ENCODE data around the gene SLC35F4. TPM values are rescaled to one million over a fixed set of nuclear protein-coding genes. Genes with fewer than 3 reads are reported as not detected.

SLC35F4 gene
- total and polyA plus RNA-seq, 3 experiments from 2014 or later, result not detected

- H3K36me3 ChIP-seq (ENCODE audit: insufficient read depth, low read length), result no peaks in the 10 kb centered on the region
- no peaks in the 10 kb centered on the region for H3K9me3 ChIP-seq (ENCODE audit: low read length)
- Mint-ChIP-seq H3K27me3 (no peaks in the 10 kb centered on the region), H3K27ac (no peak overlapping the region), H3K9me3 (peaks cover 7 to 15% (median 10%) of the 10 kb centered on the region in 5 donors), H3K36me3 (no peaks in the 10 kb centered on the region), H3K4me3 (no peak overlapping the region), H3K4me1 (no peaks in the 10 kb centered on the region)
- H3K4me1 ChIP-seq (ENCODE audit: insufficient read depth, low read length), result no peaks in the 10 kb centered on the region
- DNase-seq, result no peak
- H3K27ac ChIP-seq (ENCODE audit: low read depth, low read length), result no peak overlapping the region
- H3K27me3 ChIP-seq (ENCODE audit: insufficient read depth, low read length, poor library complexity, severe bottlenecking), result no peaks in the 10 kb centered on the region
- no peak overlapping the region for H3K4me3 ChIP-seq (ENCODE audit: low read length)
- POLR2A ChIA-PET, result no interaction called here
- CTCF ChIA-PET, result no interaction called here
Measured at GRCh38 chr14:57704763-57705162, 161.1 kb downstream of the SLC35F4 start.

- ChIA-PET CTCF (no interaction called here), POLR2A (no interaction called here)
- Mint-ChIP-seq H3K4me3 (no peak overlapping the region), H3K27ac (no peak overlapping the region), H3K4me1 (no peaks in the 10 kb centered on the region), H3K36me3 (no peaks in the 10 kb centered on the region), H3K9me3 (no peaks in the 10 kb centered on the region), H3K27me3 (no peaks in the 10 kb centered on the region)
- Histone ChIP-seq H3K27me3 (ENCODE audit: insufficient read depth, low read length, poor library complexity, severe bottlenecking) (no peaks in the 10 kb centered on the region), H3K9me3 (ENCODE audit: low read length) (no peaks in the 10 kb centered on the region), H3K4me1 (ENCODE audit: insufficient read depth, low read length) (no peaks in the 10 kb centered on the region), H3K36me3 (ENCODE audit: insufficient read depth, low read length) (no peaks in the 10 kb centered on the region), H3K4me3 (ENCODE audit: low read length) (no peak overlapping the region), H3K27ac (ENCODE audit: low read depth, low read length) (no peak overlapping the region)
- no peak for DNase-seq
Measured at GRCh38 chr14:57699947-57700346, 165.9 kb downstream of the SLC35F4 start.

GRCh38 chr14:57692671-57693070 is 173.2 kb downstream of the SLC35F4 start:
- CTCF ChIA-PET, result no interaction called here

GRCh38 chr14:57687416-57687815 is 178.5 kb downstream of the SLC35F4 start:
- Histone ChIP-seq H3K36me3 (ENCODE audit: insufficient read depth, low read length) (no peaks in the 10 kb centered on the region), H3K27me3 (ENCODE audit: insufficient read depth, low read length, poor library complexity, severe bottlenecking) (no peaks in the 10 kb centered on the region), H3K9me3 (ENCODE audit: low read length) (no peaks in the 10 kb centered on the region), H3K27ac (ENCODE audit: low read depth, low read length) (no peak overlapping the region), H3K4me1 (ENCODE audit: insufficient read depth, low read length) (no peaks in the 10 kb centered on the region), H3K4me3 (ENCODE audit: low read length) (no peak overlapping the region)
- Mint-ChIP-seq H3K27ac (no peak overlapping the region), H3K9me3 (peaks cover 0 to 11% (median under 1%) of the 10 kb centered on the region in 5 donors), H3K36me3 (no peaks in the 10 kb centered on the region), H3K4me3 (no peak overlapping the region), H3K4me1 (no peaks in the 10 kb centered on the region), H3K27me3 (no peaks in the 10 kb centered on the region)
- ChIA-PET CTCF (no interaction called here), POLR2A (no interaction called here)
- no peak for DNase-seq

More at GRCh38 chr14:57692671-57693070, 173.2 kb downstream of the SLC35F4 start:
- Mint-ChIP-seq H3K27ac (no peak overlapping the region), H3K27me3 (no peaks in the 10 kb centered on the region), H3K4me3 (no peak overlapping the region), H3K36me3 (no peaks in the 10 kb centered on the region), H3K4me1 (no peaks in the 10 kb centered on the region), H3K9me3 (peaks cover 0 to 6% (median 2%) of the 10 kb centered on the region in 5 donors)
- Histone ChIP-seq H3K27ac (ENCODE audit: low read depth, low read length) (no peak overlapping the region), H3K9me3 (ENCODE audit: low read length) (no peaks in the 10 kb centered on the region), H3K4me3 (ENCODE audit: low read length) (no peak overlapping the region), H3K36me3 (ENCODE audit: insufficient read depth, low read length) (no peaks in the 10 kb centered on the region), H3K4me1 (ENCODE audit: insufficient read depth, low read length) (no peaks in the 10 kb centered on the region), H3K27me3 (ENCODE audit: insufficient read depth, low read length, poor library complexity, severe bottlenecking) (no peaks in the 10 kb centered on the region)
- POLR2A ChIA-PET, result no interaction called here
- DNase-seq, result no peak

- H3K9me3 Mint-ChIP-seq, result peaks cover 0 to 11% (median 3%) of the 10 kb centered on the region in 5 donors
- Histone ChIP-seq H3K9me3 (ENCODE audit: low read length) (no peaks in the 10 kb centered on the region), H3K4me1 (ENCODE audit: insufficient read depth, low read length) (no peaks in the 10 kb centered on the region), H3K36me3 (ENCODE audit: insufficient read depth, low read length) (no peaks in the 10 kb centered on the region), H3K4me3 (ENCODE audit: low read length) (no peak overlapping the region), H3K27me3 (ENCODE audit: insufficient read depth, low read length, poor library complexity, severe bottlenecking) (no peaks in the 10 kb centered on the region), H3K27ac (ENCODE audit: low read depth, low read length) (no peak overlapping the region)
- no peaks in the 10 kb centered on the region for H3K27me3 Mint-ChIP-seq
- no peaks in the 10 kb centered on the region for H3K4me1 Mint-ChIP-seq
- ChIA-PET CTCF (no interaction called here), POLR2A (no interaction called here)
- H3K36me3 Mint-ChIP-seq, result no peaks in the 10 kb centered on the region
- DNase-seq, result no peak
- H3K27ac Mint-ChIP-seq, result no peak overlapping the region
- no peak overlapping the region for H3K4me3 Mint-ChIP-seq
Measured at GRCh38 chr14:57686304-57686703, 179.6 kb downstream of the SLC35F4 start.

GRCh38 chr14:57671021-57671420 is 194.9 kb downstream of the SLC35F4 start:
- Histone ChIP-seq H3K9me3 (ENCODE audit: low read length) (no peaks in the 10 kb centered on the region), H3K4me3 (ENCODE audit: low read length) (no peak overlapping the region), H3K27me3 (ENCODE audit: insufficient read depth, low read length, poor library complexity, severe bottlenecking) (no peaks in the 10 kb centered on the region), H3K36me3 (ENCODE audit: insufficient read depth, low read length) (no peaks in the 10 kb centered on the region), H3K4me1 (ENCODE audit: insufficient read depth, low read length) (no peaks in the 10 kb centered on the region), H3K27ac (ENCODE audit: low read depth, low read length) (no peak overlapping the region)
- ChIA-PET CTCF (no interaction called here), POLR2A (no interaction called here)
- Mint-ChIP-seq H3K9me3 (peaks cover 2 to 8% (median 4%) of the 10 kb centered on the region in 5 donors), H3K4me1 (no peaks in the 10 kb centered on the region), H3K27me3 (peaks cover 0 to 4% of the 10 kb centered on the region in 2 donors), H3K4me3 (no peak overlapping the region), H3K36me3 (no peaks in the 10 kb centered on the region), H3K27ac (no peak overlapping the region)
- DNase-seq, result no peak

GRCh38 chr14:57660208-57660607 is 205.7 kb downstream of the SLC35F4 start:
- Histone ChIP-seq H3K27me3 (ENCODE audit: insufficient read depth, low read length, poor library complexity, severe bottlenecking) (no peaks in the 10 kb centered on the region), H3K36me3 (ENCODE audit: insufficient read depth, low read length) (no peaks in the 10 kb centered on the region), H3K4me3 (ENCODE audit: low read length) (no peak overlapping the region), H3K4me1 (ENCODE audit: insufficient read depth, low read length) (no peaks in the 10 kb centered on the region), H3K9me3 (ENCODE audit: low read length) (no peaks in the 10 kb centered on the region), H3K27ac (ENCODE audit: low read depth, low read length) (no peak overlapping the region)
- no peaks in the 10 kb centered on the region for H3K4me1 Mint-ChIP-seq
- CTCF ChIA-PET, result no interaction called here
- H3K27me3 Mint-ChIP-seq, result peaks cover 0 to 5% of the 10 kb centered on the region in 2 donors
- peak overlapping the region in 1 of 8 donors; percentile 82 for H3K27ac Mint-ChIP-seq
- no peaks in the 10 kb centered on the region for H3K36me3 Mint-ChIP-seq
- POLR2A ChIA-PET, result no interaction called here
- DNase-seq, result no peak
- H3K9me3 Mint-ChIP-seq, result peaks cover 0 to 9% (median 6%) of the 10 kb centered on the region in 5 donors
- H3K4me3 Mint-ChIP-seq, result no peak overlapping the region

- no peaks in the 10 kb centered on the region for H3K4me1 Mint-ChIP-seq
- Histone ChIP-seq H3K4me1 (ENCODE audit: insufficient read depth, low read length) (no peaks in the 10 kb centered on the region), H3K9me3 (ENCODE audit: low read length) (no peaks in the 10 kb centered on the region), H3K27ac (ENCODE audit: low read depth, low read length) (no peak overlapping the region), H3K27me3 (ENCODE audit: insufficient read depth, low read length, poor library complexity, severe bottlenecking) (no peaks in the 10 kb centered on the region), H3K4me3 (ENCODE audit: low read length) (no peak overlapping the region), H3K36me3 (ENCODE audit: insufficient read depth, low read length) (no peaks in the 10 kb centered on the region)
- H3K9me3 Mint-ChIP-seq, result peaks cover 0 to 9% (median 6%) of the 10 kb centered on the region in 5 donors
- H3K36me3 Mint-ChIP-seq, result no peaks in the 10 kb centered on the region
- H3K27ac Mint-ChIP-seq, result no peak overlapping the region
- no peak for DNase-seq
- CTCF ChIA-PET, result no interaction called here
- no peak overlapping the region for H3K4me3 Mint-ChIP-seq
- POLR2A ChIA-PET, result no interaction called here
- H3K27me3 Mint-ChIP-seq, result peaks cover 0 to 5% of the 10 kb centered on the region in 2 donors
Measured at GRCh38 chr14:57659052-57659451, 206.8 kb downstream of the SLC35F4 start.

GRCh38 chr14:57657487-57657886 is 208.4 kb downstream of the SLC35F4 start:
- CTCF ChIA-PET, result no interaction called here
- Mint-ChIP-seq H3K4me1 (no peaks in the 10 kb centered on the region), H3K9me3 (peaks cover 0 to 6% (median under 1%) of the 10 kb centered on the region in 5 donors), H3K27ac (no peak overlapping the region), H3K36me3 (no peaks in the 10 kb centered on the region), H3K27me3 (peaks cover 0 to 5% of the 10 kb centered on the region in 2 donors), H3K4me3 (no peak overlapping the region)
- POLR2A ChIA-PET, result no interaction called here
- H3K4me1 ChIP-seq (ENCODE audit: insufficient read depth, low read length), result no peaks in the 10 kb centered on the region
- no peaks in the 10 kb centered on the region for H3K9me3 ChIP-seq (ENCODE audit: low read length)
- no peak for DNase-seq
- H3K27ac ChIP-seq (ENCODE audit: low read depth, low read length), result no peak overlapping the region
- H3K27me3 ChIP-seq (ENCODE audit: insufficient read depth, low read length, poor library complexity, severe bottlenecking), result no peaks in the 10 kb centered on the region
- H3K4me3 ChIP-seq (ENCODE audit: low read length), result no peak overlapping the region
- no peaks in the 10 kb centered on the region for H3K36me3 ChIP-seq (ENCODE audit: insufficient read depth, low read length)
